HG02759 (cell line): ENCODE measurements around the gene ANK3.
A peak's percentile ranks its signal among the peaks of the same experiment; 100 is the strongest.

Experiments
- ATAC-seq: cut with Tn5 transposase; IDR thresholded peaks from one replicate; pipeline ENCODE4 v1.9.1; 2021; ENCODE audit warnings: mild to moderate bottlenecking, moderate library complexity; ENCODE audit not compliant: unreplicated experiment

Gene ANK3

GRCh38 chr10:60380781-60381180, 8.9 kb downstream of the ANK3 start:
- ATAC-seq, result no peak

DNA sequence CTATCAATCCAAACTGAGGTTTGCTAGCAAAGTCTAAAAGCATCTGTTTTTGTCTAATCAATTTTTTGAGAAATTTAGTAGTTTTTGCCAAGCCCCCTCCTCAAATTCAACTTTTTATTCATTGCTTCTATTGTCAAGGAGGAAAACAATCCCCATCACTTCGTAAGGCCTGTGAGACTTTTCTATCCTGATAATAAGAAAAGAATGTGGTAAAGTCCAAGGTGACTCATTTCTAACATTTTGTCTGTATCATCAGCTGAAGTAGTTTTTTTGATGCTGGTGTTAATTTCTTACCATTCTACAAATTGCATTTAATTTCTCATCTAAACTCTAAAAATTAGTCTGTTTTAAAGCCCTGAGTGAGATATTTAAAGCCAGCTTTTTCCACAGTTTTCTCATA, 11.7 kb downstream of the ANK3 start:
- no peak for ATAC-seq

DNA sequence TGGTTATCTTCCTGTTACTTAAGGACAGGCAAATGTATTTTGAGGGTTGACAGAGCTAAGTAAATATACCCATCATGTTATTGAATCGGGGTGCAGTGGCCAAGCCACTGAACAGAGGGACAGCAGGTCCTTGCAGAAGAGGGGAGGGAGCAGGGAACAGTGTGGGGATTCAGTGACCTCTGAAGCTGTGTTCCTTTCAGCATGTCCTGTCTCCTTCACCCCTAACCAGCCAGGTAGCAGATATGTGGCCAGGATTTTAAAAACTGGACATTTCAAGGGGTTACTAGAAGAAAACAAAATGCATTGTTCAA, 12.7 kb downstream of the ANK3 start:
- ATAC-seq, result no peak

DNA sequence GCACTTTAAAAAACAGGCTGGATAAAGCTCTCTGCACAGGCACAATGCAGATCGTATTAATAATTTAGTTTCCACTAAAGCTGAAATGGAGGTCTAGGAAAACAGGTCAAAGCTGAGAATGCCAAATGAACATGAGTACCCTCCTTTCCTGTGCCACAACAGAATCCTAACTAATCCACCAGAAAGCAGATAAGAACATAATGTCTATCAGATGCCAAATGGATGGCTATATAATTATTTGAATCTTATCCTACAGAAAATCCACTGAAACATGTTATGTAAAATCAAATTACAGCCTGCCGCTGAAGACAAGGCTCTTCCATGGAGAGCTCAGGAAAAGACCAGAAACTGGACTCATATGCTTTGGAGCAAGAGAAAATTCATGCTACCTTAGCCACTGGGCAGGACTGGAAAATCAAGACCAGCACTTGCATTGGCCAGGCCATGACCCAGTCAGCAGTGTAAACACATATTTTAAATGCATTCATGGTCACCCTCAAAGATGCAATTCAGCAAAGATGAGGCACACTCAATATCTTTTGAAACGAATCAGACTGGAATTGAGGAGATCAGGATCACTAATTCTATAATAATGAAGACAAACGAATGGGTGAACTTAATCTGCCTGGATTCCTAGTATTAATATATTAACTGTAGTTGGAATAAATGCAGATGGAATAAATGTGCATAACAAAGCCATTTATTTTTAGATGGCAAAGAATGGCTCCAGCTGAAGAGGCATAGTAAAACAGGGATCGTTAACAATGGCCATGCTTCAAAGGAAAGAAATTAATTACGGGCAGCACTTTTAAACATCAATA, 13.2 kb downstream of the ANK3 start:
- no peak for ATAC-seq

DNA sequence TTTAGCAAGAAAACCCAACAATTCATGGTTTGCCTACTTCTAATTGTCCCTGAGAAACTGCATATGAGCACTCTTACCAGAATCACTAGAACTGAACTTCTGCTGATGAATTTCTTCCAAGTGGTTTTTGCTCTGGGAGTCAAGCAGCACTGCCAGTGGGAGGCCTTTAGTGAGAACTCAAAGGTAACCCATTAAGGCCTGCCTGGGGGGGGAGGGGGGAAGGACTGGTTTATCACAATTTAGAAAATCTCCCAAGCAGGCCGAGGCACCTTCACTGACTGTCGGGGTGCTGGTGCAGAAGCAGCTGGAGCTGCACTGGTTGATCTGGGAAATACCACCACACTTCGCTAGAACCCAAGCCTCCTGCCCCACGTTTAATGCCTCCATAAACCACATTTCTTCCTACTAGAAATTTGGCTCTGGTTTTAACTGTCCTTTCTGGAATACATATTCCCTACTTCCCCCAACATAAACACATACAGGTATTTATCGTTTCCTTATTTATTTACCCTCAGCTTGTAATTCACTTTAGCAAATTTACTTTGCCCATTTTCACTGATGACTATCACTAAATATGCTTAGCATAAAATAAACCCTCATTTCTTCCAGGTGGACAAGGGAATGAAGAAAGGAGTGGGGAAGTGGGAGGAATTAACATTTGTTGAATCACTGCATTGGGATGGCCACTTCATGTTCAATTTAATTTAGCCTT, 14.2 kb downstream of the ANK3 start:
- ATAC-seq, result no peak

DNA sequence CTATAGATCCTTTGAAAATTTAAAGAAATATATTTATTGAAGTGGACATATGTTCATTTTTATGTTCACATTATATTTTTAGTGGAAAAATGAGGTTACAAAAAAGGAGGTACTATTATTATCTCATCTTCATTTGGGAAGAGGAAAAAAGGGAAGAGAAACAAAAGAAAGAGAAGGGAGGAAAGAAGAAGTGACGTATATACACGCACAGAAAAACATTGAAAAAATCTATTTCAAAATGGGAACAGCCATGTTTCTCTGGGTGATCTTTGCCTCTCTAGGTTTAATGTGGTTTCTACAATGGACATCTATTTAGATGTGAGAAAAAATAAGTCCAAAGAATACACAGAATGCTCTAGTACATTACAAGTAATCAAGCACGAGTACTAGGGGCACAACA, 14.8 kb downstream of the ANK3 start:
- no peak for ATAC-seq

DNA sequence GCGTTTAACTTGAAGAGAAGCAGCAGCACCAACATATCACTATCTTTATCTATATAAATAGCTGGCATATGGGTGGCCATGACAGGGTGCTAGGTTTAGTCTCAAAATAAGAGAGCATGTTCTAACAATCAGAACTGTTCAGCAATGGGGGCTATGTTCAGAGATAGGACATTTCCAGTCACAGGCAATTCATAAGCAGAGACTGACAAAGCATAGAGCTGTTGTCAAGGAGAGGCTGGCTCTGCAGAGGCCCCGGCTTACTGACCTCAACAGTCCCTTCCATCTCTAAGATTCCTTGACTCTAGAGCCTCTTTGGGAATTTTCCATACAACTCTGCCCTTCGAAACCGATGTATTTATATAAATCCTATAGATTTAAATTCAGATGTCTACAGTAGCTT, 17.2 kb downstream of the ANK3 start:
- ATAC-seq, result no peak

GRCh38 chr10:60369547-60369930, 20.1 kb downstream of the ANK3 start:
- no peak for ATAC-seq

DNA sequence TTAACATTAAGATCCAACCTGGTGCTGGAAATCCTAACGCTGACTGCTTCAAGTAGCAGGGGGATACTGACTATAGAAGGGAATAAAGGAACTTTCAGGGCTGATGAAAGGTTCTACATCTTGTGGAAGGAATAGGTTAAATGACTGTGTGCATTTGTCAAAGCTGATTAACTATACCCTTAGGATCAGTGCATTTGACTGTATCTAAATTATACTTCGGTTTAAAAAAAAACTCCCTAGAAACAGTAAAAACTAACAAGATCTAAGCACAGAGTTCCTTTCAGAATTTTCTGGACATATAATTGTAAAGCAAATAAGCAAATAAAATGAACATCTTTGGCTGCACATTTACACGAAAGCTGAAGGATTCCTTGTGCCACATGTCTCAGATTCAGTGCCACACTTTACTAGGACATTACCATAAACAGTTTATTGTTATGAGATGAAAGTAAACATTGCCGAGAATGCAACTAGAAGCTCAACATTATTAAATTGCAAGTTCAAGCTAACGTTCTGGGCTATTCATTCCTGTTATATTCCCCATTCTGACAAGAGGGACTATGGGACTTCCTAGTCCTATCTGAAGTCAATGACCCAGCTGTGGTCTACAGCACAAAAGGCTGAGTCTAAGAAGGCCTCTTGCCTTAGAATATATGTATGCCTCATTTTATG, 20.7 kb downstream of the ANK3 start:
- ATAC-seq, result no peak

DNA sequence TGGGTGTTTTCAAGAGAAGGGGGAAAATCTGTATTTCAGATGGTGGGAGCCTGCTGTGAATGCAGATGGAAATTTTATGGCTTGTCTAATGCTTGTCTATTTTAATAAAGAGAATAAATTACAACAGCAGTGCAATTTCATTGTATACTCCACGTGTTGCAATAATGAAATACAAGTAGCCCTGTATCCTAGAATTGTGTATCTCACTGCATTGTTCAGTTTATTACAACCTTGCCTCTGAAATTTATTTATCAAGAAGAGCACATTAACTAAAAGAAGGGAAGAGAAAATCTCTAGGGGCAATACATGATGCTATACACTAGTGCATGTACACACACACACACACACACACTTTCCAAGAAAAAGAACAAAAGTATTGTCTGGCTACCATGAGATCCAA, 21.8 kb downstream of the ANK3 start:
- no peak for ATAC-seq

- no peak for ATAC-seq
Measured at GRCh38 chr10:60367431-60367830, 22.2 kb downstream of the ANK3 start.

- no peak for ATAC-seq
Measured at GRCh38 chr10:60367024-60367423, 22.7 kb downstream of the ANK3 start.

DNA sequence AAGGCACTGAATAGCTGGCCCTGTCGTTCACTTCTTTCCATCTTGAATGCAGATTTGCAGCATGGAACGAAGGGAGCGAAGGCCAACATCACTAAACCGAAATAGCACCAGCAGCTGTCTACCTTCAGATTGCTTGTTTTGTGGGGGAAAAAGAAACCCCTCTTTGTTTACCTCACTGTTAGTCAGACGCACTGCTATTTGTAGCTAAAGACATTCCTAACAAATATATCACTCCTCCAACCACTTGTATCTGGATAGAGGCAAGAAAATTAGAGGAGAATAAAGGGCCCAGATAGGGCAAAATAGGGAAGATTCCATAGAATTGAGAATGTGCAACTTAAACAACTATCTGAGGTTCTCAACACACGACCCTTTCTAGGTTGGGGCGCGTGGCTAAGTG, 26.5 kb downstream of the ANK3 start:
- ATAC-seq, result no peak

DNA sequence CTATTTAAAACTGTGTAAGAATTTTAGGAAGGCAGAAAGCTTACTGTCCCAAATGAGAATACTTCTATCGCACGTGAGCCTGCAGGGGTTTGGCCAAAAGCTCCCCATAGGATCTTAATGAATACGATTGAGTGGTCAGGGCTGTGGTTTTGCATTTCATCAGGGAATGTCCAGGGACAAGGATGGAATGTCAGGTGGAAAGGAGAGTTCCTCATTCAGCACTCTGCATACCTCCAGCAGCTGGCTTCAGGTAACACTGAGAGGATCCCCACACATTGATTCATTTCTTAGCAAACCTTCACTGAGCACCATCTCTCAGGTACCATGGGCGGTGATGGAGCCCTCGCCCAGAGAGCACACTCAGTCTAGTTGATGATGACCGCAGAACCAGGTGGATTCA, 27.2 kb downstream of the ANK3 start:
- no peak for ATAC-seq

GRCh38 chr10:60359066-60359465, 30.6 kb downstream of the ANK3 start:
- no peak for ATAC-seq

- peak; percentile 87 for ATAC-seq
Measured at GRCh38 chr10:60358282-60358681, 31.4 kb downstream of the ANK3 start.

GRCh38 chr10:60353519-60354258, 36.0 kb downstream of the ANK3 start:
- ATAC-seq, result no peak

DNA sequence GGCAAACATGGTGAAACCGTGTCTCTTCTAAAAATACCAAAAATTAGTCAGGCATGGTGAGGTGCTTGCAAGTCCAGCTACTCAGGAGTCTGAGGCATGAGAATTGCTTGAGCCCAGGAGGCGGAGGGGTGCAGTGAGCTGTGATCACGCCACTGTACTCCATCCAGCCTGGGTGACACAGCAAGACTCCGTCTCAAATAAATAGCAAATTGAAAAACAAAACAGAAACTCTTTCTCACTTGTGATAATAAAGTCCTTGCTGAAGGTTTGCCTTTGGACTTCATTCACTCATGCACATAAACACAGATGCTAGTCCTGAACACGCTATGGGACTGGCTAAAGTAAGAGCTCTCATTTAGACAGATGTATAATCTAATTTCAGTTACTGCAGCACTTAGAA, 37.6 kb downstream of the ANK3 start:
- peak; percentile 70 for ATAC-seq

DNA sequence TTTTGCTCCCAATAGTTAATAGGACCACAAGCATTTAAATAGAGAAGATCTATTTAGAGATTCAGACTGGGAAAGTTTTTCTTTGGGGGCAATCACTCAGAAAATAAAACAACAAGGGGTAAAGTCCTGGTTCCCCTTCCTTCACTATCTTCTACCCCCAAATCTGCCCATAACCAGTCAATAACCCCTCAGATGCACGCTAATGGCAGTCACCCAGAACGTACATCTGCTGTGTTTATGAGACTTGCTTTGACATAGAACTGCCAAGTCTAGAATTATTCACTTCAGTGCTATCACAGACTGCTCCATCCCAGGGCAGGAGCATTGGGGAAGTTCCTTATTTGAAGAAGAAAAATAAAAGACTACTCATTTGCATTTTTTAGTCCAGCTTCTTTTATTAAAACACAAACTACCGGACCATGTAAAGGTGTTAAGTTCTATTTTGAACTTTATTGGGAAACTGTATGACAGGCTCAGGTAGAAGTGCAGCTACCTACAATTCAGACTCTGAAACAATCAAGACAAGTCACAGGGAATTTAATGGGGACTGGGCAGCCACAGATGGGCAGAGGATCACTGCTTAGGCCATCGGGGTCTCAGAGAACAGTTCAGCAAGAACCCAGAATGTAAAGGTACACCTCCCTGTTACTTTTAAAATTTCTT, 38.4 kb downstream of the ANK3 start:
- peak; percentile 54 for ATAC-seq

- ATAC-seq, result no peak
Measured at GRCh38 chr10:60350400-60350799, 39.3 kb downstream of the ANK3 start.

GRCh38 chr10:60349426-60349825, 40.2 kb downstream of the ANK3 start:
- no peak for ATAC-seq
